Measurements from ENCODE around the gene RGS3.

RGS3 gene

GRCh38 chr9:113574441-113575262 is 111.1 kb downstream of the RGS3 start:
- peak; percentile 58 for DNase-seq

- DNase-seq, result no peak
These were observed 114.2 kb downstream of the RGS3 start for GRCh38 chr9:113577525-113578261.

DNA sequence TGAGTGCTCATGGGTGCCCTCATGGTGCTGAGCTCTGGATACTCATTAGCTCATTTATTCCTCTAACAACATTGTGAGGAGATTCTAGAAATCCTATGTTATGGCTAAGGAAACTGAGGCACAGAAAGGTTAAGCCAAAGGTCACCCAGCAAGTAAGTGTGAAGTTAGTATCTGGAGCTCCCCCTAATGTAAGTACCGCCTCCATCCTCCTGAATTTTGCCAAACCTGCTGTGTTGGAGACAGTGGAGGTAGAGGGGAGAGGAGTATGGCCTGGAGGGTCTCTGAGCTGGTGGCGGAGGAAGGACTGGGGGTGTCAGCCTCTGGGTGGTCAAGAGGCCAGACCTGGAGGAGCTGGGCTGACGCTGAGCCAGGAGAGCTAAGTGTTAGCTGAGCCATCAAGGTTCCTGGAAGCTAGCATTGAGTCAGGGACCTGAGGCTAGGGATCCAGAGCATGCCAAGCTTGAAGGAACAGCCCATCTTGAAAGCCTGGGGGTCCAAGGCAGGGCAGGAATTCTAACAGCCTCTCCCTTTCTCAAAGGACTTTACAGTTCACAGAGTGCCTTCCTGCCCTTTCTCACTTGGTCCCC is 114.8 kb downstream of the RGS3 start:
- no peak for DNase-seq

DNA sequence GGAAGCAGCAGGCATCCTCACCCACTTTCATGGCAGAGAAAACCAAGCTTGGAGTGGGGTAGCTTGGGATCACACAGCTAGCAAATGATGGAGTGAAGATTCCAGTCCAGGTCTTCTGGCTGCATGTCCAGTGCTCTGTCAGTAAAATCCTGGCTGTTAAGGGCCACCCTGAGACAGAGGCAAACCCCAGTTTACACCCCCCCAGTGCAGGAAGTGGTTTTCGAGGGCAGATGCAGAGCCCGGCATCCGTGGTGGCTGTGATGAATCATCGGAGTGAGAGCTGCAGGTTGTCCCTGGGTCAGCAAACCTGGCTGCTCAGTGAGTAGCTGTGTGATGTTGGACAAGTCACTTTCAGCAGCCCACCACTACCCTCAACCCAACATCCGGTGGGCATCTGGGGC is 115.4 kb downstream of the RGS3 start:
- DNase-seq, result peak; percentile 93

DNA sequence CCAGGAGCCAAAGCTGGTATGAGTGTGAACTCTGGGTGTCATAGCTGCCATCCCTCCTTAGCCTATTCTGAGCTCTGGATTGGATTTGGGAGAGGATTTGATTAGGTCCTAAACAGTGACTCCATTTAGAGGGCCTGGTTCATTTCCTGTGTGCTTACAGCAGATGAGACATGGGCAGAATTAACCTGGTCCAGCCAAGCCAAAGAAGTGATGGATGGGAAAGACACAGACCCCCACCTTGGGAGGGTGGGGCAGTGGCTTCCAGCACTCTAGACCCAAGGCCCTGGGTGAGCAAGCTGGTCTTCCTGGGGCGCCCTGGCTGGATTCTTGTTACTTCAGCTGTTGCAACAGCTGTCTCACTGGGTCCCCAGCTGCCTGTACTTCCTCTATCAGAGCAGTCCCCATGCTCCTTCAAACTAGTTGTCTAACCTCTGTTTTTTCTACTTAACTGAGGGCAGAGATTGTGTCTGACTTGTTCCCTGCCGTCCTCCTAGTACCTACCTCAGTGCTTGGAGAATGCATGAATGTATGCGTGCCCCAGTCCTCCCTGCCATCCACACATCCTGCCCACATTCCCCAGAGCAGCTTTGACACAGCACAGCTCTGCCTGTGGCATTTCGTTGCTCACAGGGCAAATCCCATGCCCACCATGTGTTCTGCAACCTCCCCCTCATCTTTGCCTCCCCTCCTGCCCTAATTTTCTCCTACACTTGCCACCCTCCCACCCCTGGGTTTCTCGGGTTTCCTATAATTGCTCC is 115.9 kb downstream of the RGS3 start:
- no peak for DNase-seq

DNA sequence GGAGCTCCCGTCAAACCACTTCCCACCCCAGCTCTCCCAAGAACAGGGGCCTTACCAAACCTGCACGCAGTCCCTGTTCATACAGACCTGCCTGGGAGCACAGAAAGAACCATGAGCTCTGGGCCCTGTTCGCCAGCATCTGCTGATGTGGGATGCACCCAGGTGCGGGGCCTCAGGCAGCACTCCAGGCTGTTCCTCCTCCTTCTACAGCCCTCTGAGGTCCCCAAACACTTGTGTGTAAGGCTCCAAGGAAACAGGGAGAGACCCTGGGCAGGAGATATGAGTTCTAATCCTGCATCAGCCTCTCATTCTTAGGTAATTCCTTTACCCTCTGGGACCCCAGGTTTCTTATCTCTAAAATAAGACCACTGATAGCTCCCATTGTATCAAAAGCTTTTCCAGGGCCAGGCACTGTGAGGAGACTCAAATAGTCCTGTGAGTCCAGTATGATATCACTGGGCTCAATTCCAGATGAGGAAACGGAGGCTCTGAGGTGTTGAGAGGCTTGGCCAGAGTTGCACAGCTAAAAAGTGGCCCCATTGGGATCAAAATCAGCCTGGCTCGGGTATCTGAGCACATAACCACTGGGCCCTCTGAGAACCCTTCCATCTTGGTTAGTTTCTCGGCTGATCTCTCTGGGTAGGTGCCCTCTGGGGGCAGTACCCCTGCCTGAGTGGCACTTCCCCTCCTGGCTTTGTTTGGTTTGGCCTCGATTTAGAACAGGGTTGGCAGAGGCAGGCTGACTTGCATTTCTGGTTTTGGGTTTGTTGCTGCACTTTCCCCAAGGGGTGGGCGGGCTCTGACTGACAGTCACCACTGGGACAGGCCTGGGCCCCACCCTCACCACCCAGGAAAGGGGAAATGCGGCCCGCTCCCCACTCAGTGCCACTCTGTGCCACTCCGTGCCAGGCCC is 116.8 kb downstream of the RGS3 start:
- DNase-seq, result peak; percentile 86

- no peak for DNase-seq
These were observed 117.4 kb downstream of the RGS3 start for GRCh38 chr9:113580954-113581311.

GRCh38 chr9:113581865-113582697 is 118.6 kb downstream of the RGS3 start:
- peak; percentile 89 for DNase-seq

GRCh38 chr9:113582698-113583200 is 119.2 kb downstream of the RGS3 start:
- DNase-seq, result no peak

GRCh38 chr9:113583511-113584427 is 120.2 kb downstream of the RGS3 start:
- DNase-seq, result no peak

- no peak for DNase-seq
These were observed 121.0 kb downstream of the RGS3 start for GRCh38 chr9:113584428-113585084.

DNA sequence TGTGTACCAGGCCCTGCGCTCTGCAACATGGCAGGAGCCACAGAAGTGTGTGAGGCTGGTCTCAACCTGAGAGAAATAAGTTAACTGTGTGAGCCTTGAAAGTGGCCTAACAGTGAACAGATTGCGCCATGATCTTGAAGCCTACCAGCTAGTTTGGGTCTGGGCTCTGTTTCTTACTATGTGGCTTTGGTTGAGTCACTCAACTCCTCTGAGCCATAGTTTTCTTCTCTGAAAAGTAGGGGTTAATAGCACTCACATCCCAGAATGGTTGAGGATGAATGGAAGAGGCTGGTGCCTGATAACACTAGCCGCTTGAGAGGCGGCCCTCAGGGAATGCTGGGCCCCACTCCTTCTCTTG is 121.5 kb downstream of the RGS3 start:
- DNase-seq, result no peak

DNA sequence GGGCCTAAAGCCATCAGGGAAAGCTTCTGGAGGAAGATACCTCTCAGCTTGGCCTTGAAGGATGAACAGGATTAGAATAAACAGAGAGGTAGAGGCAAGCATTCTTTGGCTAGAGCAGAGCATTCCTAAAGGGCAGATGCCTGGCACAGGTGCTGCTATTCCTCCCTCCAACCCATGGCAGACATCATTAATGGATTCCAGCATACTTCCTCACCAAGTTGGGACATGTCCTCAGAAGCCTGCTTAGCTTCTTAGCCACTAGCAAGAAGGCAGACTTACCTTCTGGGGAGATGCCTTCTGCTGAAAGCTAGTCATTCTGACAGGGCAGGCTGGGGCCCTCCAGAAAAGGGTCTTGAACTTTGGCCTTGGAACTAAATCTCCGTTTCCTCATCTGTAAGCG is 122.0 kb downstream of the RGS3 start:
- no peak for DNase-seq

DNA sequence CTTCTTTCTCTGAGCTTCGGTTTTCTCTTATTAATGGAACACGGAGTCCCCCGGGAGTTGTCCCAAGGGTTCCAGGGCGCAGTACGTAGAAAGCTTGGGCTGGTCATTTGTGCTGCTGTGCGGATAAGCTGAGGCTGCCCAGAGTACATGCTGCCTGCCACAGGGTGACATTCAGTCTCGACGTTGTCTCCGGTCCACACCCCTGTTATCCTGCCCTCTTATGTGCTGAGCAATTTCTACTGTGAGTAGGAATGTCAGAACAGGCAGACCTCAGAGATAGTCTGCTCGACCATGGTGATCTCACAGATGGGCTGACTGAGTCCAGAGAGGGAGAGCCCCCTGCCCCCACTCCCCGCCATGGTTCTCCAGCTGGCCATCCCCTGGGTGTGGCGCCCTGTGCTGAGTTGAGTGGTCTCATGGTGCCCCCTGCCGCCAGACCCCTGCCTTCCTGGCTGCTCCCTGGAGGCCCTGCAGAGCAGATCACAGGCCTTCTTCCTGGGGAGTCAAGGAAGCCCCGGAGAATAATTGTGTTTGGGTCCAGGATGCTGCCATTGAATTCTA is 124.0 kb downstream of the RGS3 start:
- no peak for DNase-seq

DNA sequence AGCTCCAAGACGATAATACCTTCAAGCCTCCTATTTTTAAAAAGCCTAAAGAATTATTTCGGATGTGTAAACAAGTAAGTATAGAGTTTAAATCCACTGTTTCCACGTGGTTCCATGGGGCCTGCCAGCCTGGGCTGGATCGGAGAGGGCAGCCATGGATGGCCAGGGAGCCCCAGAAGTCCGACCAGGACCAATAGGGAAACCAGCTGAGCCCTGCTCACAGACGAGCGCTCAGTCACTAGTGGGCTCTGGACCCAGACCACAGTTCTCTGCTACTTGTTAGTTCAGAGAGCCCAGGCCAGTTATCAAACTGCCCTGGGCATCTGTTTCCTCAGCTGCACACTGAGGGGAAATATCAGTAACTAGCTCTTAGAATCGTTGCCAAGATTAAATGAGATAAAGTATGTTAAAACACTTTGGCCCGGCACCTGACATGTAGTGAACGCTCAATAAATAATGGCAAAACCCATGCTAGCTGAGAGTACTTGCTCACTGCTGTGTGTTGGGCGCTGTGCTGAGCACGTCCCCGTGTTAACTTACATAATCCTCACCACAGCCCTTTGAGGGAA is 124.8 kb downstream of the RGS3 start:
- DNase-seq, result no peak

DNA sequence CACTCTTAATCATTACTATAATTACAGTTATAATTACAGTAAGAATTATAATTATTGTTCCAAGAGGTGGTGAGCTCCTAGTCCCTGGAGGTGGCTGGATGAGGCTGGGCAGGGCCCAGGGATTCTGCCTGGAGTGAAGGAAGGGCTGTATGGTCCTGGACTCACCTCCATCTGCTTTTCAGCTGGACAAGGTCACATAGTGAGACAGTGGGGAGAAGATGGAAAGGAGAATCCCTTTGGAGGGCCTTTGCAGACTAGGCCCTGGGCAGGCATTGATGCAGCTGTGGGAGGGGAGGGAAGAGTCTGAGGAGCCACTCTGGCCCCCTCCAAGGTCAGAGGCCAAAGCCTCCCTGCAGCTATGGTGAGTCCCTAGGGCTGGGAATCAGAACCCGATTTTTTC is 125.4 kb downstream of the RGS3 start:
- no peak for DNase-seq

DNA sequence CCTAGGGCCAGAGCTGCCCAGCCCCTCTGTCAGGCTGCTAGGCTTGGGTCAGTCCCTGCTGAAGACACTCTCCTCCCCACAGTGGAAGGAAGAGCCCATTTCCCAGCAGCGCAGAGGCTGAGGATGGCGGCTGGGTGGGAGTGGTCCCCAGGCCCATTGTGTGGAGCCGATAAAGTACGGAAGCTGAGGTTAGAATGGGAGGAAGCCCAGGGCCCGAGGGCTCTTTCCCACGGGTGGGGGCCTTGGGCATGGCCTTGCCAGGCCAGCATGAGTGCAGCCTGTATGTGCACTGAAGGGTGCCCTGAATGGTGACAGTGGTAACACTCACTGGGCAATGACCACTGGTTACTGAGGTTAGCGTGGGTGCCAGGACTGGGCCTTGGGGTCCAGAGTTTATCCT is 125.9 kb downstream of the RGS3 start:
- DNase-seq, result no peak

DNA sequence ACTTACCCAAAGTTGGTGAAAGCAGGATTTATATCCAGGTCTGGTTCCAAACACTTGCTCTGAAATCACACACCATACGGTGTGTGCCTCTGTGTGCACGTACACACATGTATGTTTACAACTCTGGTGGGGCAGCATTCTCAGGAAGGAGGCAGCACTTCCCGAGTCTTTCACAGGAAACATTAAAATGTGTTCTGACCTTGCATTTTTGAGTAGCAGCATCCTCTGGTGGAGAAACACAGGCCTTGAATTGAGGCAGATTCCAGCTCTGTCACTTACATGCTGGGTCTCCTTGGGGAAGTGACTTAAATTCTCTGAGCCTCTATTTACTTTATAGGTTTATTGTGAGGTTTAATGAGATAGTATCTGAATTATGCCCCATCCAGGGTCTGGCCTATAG is 126.4 kb downstream of the RGS3 start:
- no peak for DNase-seq

DNA sequence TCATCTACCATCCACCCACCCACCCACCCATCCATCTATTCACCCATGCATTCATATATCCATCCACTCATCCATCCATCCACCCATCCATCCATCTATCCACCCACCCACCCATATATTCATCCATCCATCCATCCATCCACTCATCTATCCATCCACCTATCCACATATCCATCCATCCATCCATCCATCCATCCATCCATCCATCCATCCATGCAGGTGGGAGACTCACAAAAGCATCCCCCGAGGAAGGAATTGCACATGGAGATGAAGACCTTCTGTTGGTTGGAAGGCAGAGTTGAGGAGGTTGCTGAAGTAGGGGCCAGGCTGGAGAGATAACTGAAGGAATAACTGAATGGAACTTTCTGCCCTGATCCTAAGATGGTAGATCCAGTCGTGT is 126.9 kb downstream of the RGS3 start:
- no peak for DNase-seq

Measured in activated effector memory CD4-positive, alpha-beta T cell treated with anti-CD3 and anti-CD28 coated beads, Interleukin-2, amount 50 U/mL, for 16 hours (primary cell).